OCI-LY3 (cell line): ENCODE data around the gene PLBD1.

Source experiments
- EZH2phosphoT487 ChIP-seq: fragments of 200-600 bp; shearing (Covaris generic); IDR thresholded peaks from 2 replicates; pipeline ENCODE4 v1.6.1; 2018; ENCODE audit warnings: antibody characterized with exemption, mixed run types, low read depth
- TF ChIP-seq, protein P1 (sequence below): fragments of 200-600, 300-600 bp; sonication (generic); IDR thresholded peaks from 2 replicates; pipeline ENCODE4 v1.5.1; 2014; ENCODE audit warnings: antibody characterized with exemption, low read length, low read depth

DNA sequence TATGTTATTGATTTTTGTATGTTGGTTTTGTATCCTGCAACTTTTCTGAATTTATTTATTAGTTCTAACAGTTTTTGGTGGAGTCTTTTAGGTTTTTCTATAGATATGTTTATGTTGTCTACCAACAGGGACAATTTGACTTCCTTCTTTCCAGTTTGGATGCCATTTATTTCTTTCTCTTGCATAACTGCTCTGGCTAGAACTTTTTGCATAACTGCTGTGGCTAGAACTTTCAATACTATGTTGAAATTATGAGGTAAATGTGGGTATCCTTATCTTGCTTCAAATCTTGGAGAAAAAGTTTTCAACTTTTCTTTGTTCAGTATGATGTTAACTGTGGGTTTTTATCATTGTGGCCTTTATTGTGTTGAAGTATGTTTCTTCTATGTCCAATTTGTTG lies 39.9 kb upstream of the PLBD1 start:
- TF ChIP-seq, protein P1, sequence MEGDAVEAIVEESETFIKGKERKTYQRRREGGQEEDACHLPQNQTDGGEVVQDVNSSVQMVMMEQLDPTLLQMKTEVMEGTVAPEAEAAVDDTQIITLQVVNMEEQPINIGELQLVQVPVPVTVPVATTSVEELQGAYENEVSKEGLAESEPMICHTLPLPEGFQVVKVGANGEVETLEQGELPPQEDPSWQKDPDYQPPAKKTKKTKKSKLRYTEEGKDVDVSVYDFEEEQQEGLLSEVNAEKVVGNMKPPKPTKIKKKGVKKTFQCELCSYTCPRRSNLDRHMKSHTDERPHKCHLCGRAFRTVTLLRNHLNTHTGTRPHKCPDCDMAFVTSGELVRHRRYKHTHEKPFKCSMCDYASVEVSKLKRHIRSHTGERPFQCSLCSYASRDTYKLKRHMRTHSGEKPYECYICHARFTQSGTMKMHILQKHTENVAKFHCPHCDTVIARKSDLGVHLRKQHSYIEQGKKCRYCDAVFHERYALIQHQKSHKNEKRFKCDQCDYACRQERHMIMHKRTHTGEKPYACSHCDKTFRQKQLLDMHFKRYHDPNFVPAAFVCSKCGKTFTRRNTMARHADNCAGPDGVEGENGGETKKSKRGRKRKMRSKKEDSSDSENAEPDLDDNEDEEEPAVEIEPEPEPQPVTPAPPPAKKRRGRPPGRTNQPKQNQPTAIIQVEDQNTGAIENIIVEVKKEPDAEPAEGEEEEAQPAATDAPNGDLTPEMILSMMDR = no peak
- no peak for TF ChIP-seq EZH2phosphoT487
